CD4-positive, alpha-beta memory T cell (primary cell): ENCODE data around the gene JCHAIN. TPM values are rescaled to one million over a fixed set of nuclear protein-coding genes. Genes with fewer than 3 reads are reported as not detected.

Source experiments
- CTCF ChIA-PET: fragments of 350-600 bp; sonication (Branson Sonifier 250); formaldehyde crosslinking; loops from one replicate; lab custom pipeline; 2021; ENCODE audit warnings: inconsistent platforms; ENCODE audit not compliant: partially characterized antibody; lab: Charles Lee
- POLR2A ChIA-PET: fragments of 350-600 bp; sonication (Branson Sonifier 250); formaldehyde crosslinking; loops from one replicate; lab custom pipeline; 2021; ENCODE audit not compliant: partially characterized antibody; lab: Charles Lee
- DNase-seq, 5 donors: peaks; one replicate each; pipeline versions ENCODE4 v3.0.0 to v3.0.0-alpha.2; 2020 to 2022; ENCODE audit warnings: mixed read lengths in 1 of 5
- H3K27ac ChIP-seq: one replicate; pipeline ENCODE4 v1.7.0; 2013; ENCODE audit warnings: low read depth, low read length
- H3K27me3 ChIP-seq: 2 replicates; pipeline ENCODE4 v1.7.0; 2013; ENCODE audit warnings: mild to moderate bottlenecking, low read length, moderate library complexity; ENCODE audit not compliant: insufficient read depth
- H3K36me3 ChIP-seq: 2 replicates; pipeline ENCODE4 v1.7.0; 2013; ENCODE audit warnings: mild to moderate bottlenecking, low read length, moderate library complexity; ENCODE audit not compliant: insufficient read depth
- H3K4me1 ChIP-seq: 2 replicates; pipeline ENCODE4 v1.7.0; 2013; ENCODE audit warnings: mild to moderate bottlenecking, low read length, moderate library complexity; ENCODE audit not compliant: insufficient read depth
- H3K4me3 ChIP-seq, 2 donors: one replicate each; pipeline ENCODE4 v1.7.0; 2013; ENCODE audit warnings: low read length in 2 of 2, mild to moderate bottlenecking in 1 of 2
- H3K9me3 ChIP-seq, 2 donors: one replicate each; pipeline ENCODE4 v1.7.0; 2013; ENCODE audit warnings: low read length in 2 of 2, control low read depth in 1 of 2; ENCODE audit not compliant: control insufficient read depth in 1 of 2
- H3K27ac Mint-ChIP-seq, 7 donors: one replicate each; pipeline ENCODE4 v1.8.0; 2020 to 2021; ENCODE audit warnings: mixed read lengths in 7 of 7, mild to moderate bottlenecking in 6 of 7, inconsistent platforms in 3 of 7, moderate library complexity in 3 of 7
- H3K27me3 Mint-ChIP-seq, 2 donors: one replicate each; pipeline ENCODE4 v1.8.0; 2020 to 2021; ENCODE audit warnings: mixed read lengths in 2 of 2
- H3K36me3 Mint-ChIP-seq, 2 donors: one replicate each; pipeline ENCODE4 v1.8.0; 2020 to 2021; ENCODE audit warnings: mixed read lengths in 2 of 2, inconsistent platforms in 1 of 2, mild to moderate bottlenecking in 1 of 2
- H3K4me1 Mint-ChIP-seq, 4 donors: one replicate each; pipeline ENCODE4 v1.8.0; 2020 to 2021; ENCODE audit warnings: mixed read lengths in 4 of 4, mild to moderate bottlenecking in 1 of 4
- H3K4me3 Mint-ChIP-seq, 8 donors: one replicate each; pipeline ENCODE4 v1.8.0; 2020 to 2021; ENCODE audit warnings: mixed read lengths in 8 of 8, mild to moderate bottlenecking in 7 of 8, moderate library complexity in 6 of 8, inconsistent platforms in 3 of 8
- H3K9me3 Mint-ChIP-seq, 8 donors: one replicate each; pipeline ENCODE4 v1.8.0; 2020 to 2021; ENCODE audit warnings: mixed read lengths in 8 of 8, mild to moderate bottlenecking in 5 of 8, inconsistent platforms in 3 of 8, moderate library complexity in 1 of 8
- intact Hi-C: fragments of 100-400 bp; cut with micrococcal nuclease; formaldehyde crosslinking; loops from one replicate; pipeline ENCODE4 v1.15.1; 2023
- polyA plus RNA-seq, 2 donors: library from polyadenylated mRNA; unstranded; fragments of 300-500 nt; fragmentation: Illumina TruSeq; gene quantifications; one replicate each; pipeline ENCODE4 v1.2.3, GENCODE V29; 2021
- total RNA-seq, 2 experiments: library from RNA; stranded (reverse); gene quantifications; one replicate each; pipeline ENCODE4 v1.2.3, GENCODE V29; 2021

Gene JCHAIN
- total RNA-seq (not detected), polyA plus RNA-seq (10 to 100 TPM in 1 of 2 donors, 1 to 10 TPM in 1; 1.3 to 51.8 TPM)

- CTCF ChIA-PET = no interaction called here
- Histone ChIP-seq H3K36me3 (no peaks in the 10 kb centered on the region), H3K4me1 (no peaks in the 10 kb centered on the region), H3K27me3 (no peaks in the 10 kb centered on the region), H3K27ac (no peak within 1 kb of the TSS), H3K4me3 (no peak within 1 kb of the TSS), H3K9me3 (no peaks in the 10 kb centered on the region)
- Mint-ChIP-seq H3K9me3 (peaks cover 0 to 3% (median 0%) of the 10 kb centered on the region in 8 donors), H3K36me3 (no peaks in the 10 kb centered on the region), H3K4me3 (no peak within 1 kb of the TSS), H3K27me3 (peaks cover 3 to 7% of the 10 kb centered on the region in 2 donors), H3K27ac (no peak within 1 kb of the TSS), H3K4me1 (peaks cover 0 to 3% (median 0%) of the 10 kb centered on the region in 4 donors)
- POLR2A ChIA-PET = interaction anchor here (0.6 kb wide), 1 partner anchor 13 kb away, joined by 3 read pairs; no protein-coding TSS in a partner anchor
- intact Hi-C loops = no loop called here
- DNase-seq = no peak
These were observed at the start of gene JCHAIN for GRCh38 chr4:70666369-70666768. TSS of gene JCHAIN (minus strand) at chr4:70666508. CDS start at chr4:70666490, 18 bp downstream.

- ChIA-PET POLR2A (interaction anchor here (0.6 to 1.3 kb wide), 3 partner anchors 21 to 214 kb away, joined by 3 to 4 read pairs (median 3); no protein-coding TSS in a partner anchor), CTCF (interaction anchor here (1.4 to 2.0 kb wide), 2 partner anchors 10 to 21 kb away, joined by 5 read pairs; no protein-coding TSS in a partner anchor)
- no peak for DNase-seq
- no peak overlapping the region for H3K4me3 Mint-ChIP-seq
- Histone ChIP-seq H3K27ac (no peak overlapping the region), H3K9me3 (no peaks in the 10 kb centered on the region), H3K36me3 (no peaks in the 10 kb centered on the region), H3K4me1 (peaks cover 22% of the 10 kb centered on the region), H3K27me3 (no peaks in the 10 kb centered on the region), H3K4me3 (no peak overlapping the region)
- no peaks in the 10 kb centered on the region for H3K36me3 Mint-ChIP-seq
- intact Hi-C loops = no loop called here
- no peaks in the 10 kb centered on the region for H3K9me3 Mint-ChIP-seq
- H3K4me1 Mint-ChIP-seq = peaks cover 17 to 40% (median 28%) of the 10 kb centered on the region in 4 donors
- H3K27ac Mint-ChIP-seq = no peak overlapping the region
- H3K27me3 Mint-ChIP-seq = no peaks in the 10 kb centered on the region
These were observed 48.8 kb upstream of the JCHAIN start for GRCh38 chr4:70715097-70715496.

DNA sequence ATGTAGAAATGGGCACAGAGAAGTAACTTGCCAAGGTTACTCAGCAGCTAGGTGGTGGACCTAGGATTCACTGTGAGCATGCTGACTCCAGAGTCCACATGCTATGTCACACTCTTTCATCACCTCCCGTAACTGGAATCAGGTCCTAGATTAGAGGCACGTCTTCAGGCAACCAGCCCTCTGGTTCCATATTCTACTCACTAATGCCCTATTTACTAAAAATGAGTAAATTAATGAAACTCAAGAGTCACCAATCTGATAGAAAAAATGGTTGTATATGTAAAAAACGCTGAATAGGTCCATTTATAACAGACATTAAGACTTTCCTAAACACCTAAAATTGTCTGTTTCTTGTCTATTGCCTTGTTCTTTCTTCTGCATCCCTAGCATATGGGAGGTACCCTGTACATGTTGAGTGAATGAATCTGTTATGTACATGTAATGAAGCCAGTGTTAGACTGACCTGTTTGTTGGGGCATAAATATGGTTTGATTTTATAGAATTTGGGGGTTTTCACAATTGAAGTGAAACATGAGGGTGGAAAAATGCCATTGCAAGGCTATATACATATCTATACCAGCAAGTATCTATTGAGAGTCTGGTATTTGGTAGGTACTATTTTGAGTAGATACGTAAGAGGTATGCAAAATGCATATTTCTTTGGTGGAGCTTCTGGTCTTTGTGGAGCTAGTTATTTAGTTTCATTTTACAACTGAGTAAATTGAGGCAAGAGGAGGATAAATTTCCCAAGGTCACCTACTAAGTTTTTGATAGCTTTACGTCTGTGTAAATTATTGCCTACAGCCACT is 48.0 kb upstream of the JCHAIN start:
- intact Hi-C loops = no loop called here
- no peaks in the 10 kb centered on the region for H3K9me3 ChIP-seq
- H3K27ac ChIP-seq = no peak overlapping the region
- Mint-ChIP-seq H3K4me1 (peaks cover 19 to 46% (median 34%) of the 10 kb centered on the region in 4 donors), H3K27me3 (no peaks in the 10 kb centered on the region), H3K9me3 (no peaks in the 10 kb centered on the region), H3K27ac (peak overlapping the region in 1 of 7 donors; percentile 13), H3K4me3 (peak overlapping the region in 1 of 8 donors; percentile 48), H3K36me3 (no peaks in the 10 kb centered on the region)
- no peaks in the 10 kb centered on the region for H3K27me3 ChIP-seq
- DNase-seq = no peak
- ChIA-PET CTCF (interaction anchor here (1.2 to 2.0 kb wide), 3 partner anchors 9 to 51 kb away, joined by 3 to 5 read pairs (median 5); no protein-coding TSS in a partner anchor), POLR2A (interaction anchor here (0.6 to 1.3 kb wide), 2 partner anchors 22 to 215 kb away, joined by 3 to 4 read pairs; no protein-coding TSS in a partner anchor)
- H3K4me1 ChIP-seq = peaks cover 22% of the 10 kb centered on the region
- no peaks in the 10 kb centered on the region for H3K36me3 ChIP-seq
- H3K4me3 ChIP-seq = no peak overlapping the region

- intact Hi-C loops = no loop called here
- ChIA-PET CTCF (interaction anchor here (1.2 to 2.1 kb wide), 2 partner anchors 9 to 52 kb away, joined by 3 to 6 read pairs; partner anchors contain the start of gene RUFY3), POLR2A (no interaction called here)
- Mint-ChIP-seq H3K4me1 (peaks cover 19 to 46% (median 35%) of the 10 kb centered on the region in 4 donors), H3K27me3 (no peaks in the 10 kb centered on the region), H3K4me3 (peak overlapping the region in 1 of 8 donors; percentile 48), H3K36me3 (no peaks in the 10 kb centered on the region), H3K27ac (peak overlapping the region in 1 of 7 donors; percentile 30), H3K9me3 (no peaks in the 10 kb centered on the region)
- DNase-seq = no peak
- Histone ChIP-seq H3K4me3 (no peak overlapping the region), H3K9me3 (no peaks in the 10 kb centered on the region), H3K36me3 (no peaks in the 10 kb centered on the region), H3K27me3 (no peaks in the 10 kb centered on the region), H3K4me1 (peaks cover 22% of the 10 kb centered on the region), H3K27ac (no peak overlapping the region)
These were observed 47.3 kb upstream of the JCHAIN start for GRCh38 chr4:70713453-70714078.

DNA sequence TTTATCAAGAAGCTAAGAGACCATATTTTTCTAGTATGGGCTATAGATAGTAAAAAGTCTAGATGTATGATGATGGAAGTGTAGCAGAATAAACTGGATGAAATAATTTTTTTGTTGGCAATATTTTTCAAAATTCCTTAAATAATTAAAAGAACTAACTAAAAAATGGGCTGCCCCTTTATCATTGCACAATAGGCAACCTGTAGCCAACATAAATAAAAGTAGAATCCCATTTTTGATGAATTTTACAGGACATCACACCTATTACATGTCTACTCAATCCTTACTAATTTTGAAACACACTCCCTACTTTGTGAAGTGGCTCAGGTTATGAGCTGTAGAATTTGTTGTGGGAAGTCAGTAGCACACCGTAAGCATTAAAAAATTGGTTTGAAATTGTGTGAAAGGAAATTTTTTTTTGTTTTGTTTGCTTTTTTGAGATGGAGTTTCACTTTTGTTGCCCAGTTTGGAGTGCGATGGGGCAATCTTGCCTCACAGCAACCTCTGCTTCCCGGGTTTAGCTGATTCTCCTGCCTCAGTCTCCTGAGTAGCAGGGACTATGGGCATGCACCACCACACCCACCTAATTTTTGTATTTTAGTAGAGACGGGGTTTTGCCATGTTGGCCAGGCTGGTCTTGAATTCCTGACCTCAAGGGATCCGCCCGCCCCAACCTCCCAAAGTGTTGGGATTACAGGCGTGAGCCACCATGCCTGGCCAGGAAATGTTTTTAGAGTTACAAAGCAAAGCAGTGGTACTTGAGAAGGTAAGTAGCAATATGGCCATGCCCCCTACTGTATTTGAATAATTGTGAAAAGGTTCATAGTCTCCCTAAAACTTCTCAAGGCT is 46.5 kb upstream of the JCHAIN start:
- H3K9me3 Mint-ChIP-seq = no peaks in the 10 kb centered on the region
- H3K27me3 Mint-ChIP-seq = no peaks in the 10 kb centered on the region

GRCh38 chr4:70712150-70712549 is 45.8 kb upstream of the JCHAIN start:
- Histone ChIP-seq H3K36me3 (no peaks in the 10 kb centered on the region), H3K27ac (no peak overlapping the region), H3K9me3 (no peaks in the 10 kb centered on the region), H3K4me3 (no peak overlapping the region), H3K27me3 (no peaks in the 10 kb centered on the region), H3K4me1 (peaks cover 29% of the 10 kb centered on the region)
- H3K4me1 Mint-ChIP-seq = peaks cover 19 to 46% (median 33%) of the 10 kb centered on the region in 4 donors
- H3K27me3 Mint-ChIP-seq = no peaks in the 10 kb centered on the region
- H3K27ac Mint-ChIP-seq = peak overlapping the region in 3 of 7 donors; percentile 31 to 73 (median 65)
- no peak for DNase-seq
- H3K4me3 Mint-ChIP-seq = peak overlapping the region in 3 of 8 donors; percentile 43 to 50 (median 44)
- H3K36me3 Mint-ChIP-seq = no peaks in the 10 kb centered on the region
- intact Hi-C loops = no loop called here
- no peaks in the 10 kb centered on the region for H3K9me3 Mint-ChIP-seq
- ChIA-PET CTCF (interaction anchor here (1.4 to 2.1 kb wide), 3 partner anchors 10 to 24 kb away, joined by 3 to 6 read pairs (median 6); partner anchors contain the start of gene RUFY3), POLR2A (no interaction called here)

More for the DNA sequence above, 46.5 kb upstream of the JCHAIN start:
- Histone ChIP-seq H3K4me3 (no peak overlapping the region), H3K36me3 (no peaks in the 10 kb centered on the region), H3K9me3 (no peaks in the 10 kb centered on the region), H3K4me1 (peaks cover 25% of the 10 kb centered on the region), H3K27ac (no peak overlapping the region), H3K27me3 (no peaks in the 10 kb centered on the region)
- intact Hi-C loops = no loop called here
- CTCF ChIA-PET = interaction anchor here (0.6 to 2.1 kb wide), 4 partner anchors 10 to 175 kb away, joined by 3 to 6 read pairs (median 4); partner anchors contain the start of gene RUFY3
- no peak for DNase-seq
- Mint-ChIP-seq H3K4me3 (no peak overlapping the region), H3K4me1 (peaks cover 19 to 46% (median 34%) of the 10 kb centered on the region in 4 donors), H3K36me3 (no peaks in the 10 kb centered on the region), H3K27ac (peak overlapping the region in 1 of 7 donors; percentile 30)
- POLR2A ChIA-PET = no interaction called here
